H1 (cell line): ENCODE measurements around the gene MEX3D.

ENCODE experiments used
- EZH2 ChIP-seq: fragments of 200-600 bp; sonication (generic); IDR thresholded peaks from 2 replicates; pipeline ENCODE4 v1.7.1; 2012; ENCODE audit warnings: low read depth, mild to moderate bottlenecking, moderate library complexity, low read length, inconsistent platforms; ENCODE audit not compliant: severe bottlenecking
- POLR2AphosphoS5 ChIP-seq: IDR thresholded peaks from 2 replicates; pipeline ENCODE4 v1.6.1; 2011; ENCODE audit warnings: low read depth, low read length
- TF ChIP-seq, protein P1 (sequence below), 3 experiments: IDR thresholded peaks; 1 replicate in 2 of 3; 2 replicates in 1 of 3; pipeline versions ENCODE4 v1.5.1 to v1.6.1; 2011; ENCODE audit warnings: low read length in 3 of 3, mild to moderate bottlenecking in 3 of 3, inconsistent platforms in 2 of 3, low read depth in 1 of 3, moderate library complexity in 1 of 3; ENCODE audit not compliant: insufficient read depth in 1 of 3; ENCODE audit errors: control extremely low read depth in 1 of 3

DNA sequence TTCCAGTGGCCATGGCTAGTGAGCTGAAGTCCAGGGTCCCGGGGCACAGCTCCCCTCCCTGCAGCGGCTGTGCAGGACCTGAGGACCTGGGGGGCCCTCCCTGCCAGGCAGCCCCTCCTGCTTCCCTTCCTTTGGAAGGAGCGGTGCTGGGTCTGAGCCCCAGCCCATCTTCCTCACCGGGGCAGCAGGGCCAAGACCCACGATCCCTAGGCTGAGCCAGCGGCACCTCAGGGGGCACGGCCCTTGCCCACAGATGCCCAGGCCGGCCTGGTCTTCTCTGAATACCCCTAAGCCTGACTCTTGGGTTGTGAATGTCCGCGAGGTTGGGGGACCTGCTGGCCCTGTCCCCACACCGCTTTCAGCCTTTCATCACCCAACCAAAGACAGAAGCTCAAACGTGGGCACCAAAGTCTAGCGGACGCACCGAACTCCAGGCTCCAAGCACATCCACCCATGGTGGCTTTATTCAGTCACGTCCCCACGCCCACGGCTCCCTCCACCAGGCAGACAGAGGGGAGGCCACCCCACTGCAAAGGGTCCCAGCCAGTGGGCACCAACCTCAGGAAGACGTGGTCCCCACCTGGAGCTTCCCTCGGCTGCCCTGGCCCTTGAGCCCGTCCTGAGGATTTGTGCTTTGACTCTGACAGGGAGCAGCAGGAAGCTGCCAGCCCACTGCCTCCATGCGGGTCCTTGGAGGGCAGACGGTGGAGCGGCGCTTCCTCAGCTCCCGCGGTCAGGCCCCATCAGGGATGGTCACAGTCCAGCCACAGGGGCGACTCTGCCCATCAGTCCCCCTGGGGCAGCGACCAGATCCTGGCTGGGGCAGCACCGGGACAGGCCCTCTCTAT, 8.3 kb upstream of the MEX3D start:
- TF ChIP-seq POLR2AphosphoS5: no peak
- TF ChIP-seq EZH2: no peak
- TF ChIP-seq, protein P1, sequence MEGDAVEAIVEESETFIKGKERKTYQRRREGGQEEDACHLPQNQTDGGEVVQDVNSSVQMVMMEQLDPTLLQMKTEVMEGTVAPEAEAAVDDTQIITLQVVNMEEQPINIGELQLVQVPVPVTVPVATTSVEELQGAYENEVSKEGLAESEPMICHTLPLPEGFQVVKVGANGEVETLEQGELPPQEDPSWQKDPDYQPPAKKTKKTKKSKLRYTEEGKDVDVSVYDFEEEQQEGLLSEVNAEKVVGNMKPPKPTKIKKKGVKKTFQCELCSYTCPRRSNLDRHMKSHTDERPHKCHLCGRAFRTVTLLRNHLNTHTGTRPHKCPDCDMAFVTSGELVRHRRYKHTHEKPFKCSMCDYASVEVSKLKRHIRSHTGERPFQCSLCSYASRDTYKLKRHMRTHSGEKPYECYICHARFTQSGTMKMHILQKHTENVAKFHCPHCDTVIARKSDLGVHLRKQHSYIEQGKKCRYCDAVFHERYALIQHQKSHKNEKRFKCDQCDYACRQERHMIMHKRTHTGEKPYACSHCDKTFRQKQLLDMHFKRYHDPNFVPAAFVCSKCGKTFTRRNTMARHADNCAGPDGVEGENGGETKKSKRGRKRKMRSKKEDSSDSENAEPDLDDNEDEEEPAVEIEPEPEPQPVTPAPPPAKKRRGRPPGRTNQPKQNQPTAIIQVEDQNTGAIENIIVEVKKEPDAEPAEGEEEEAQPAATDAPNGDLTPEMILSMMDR (IDR thresholded peaks at IDR 0.05; ENCODE audit: control extremely low read depth in 1 of 3, insufficient read depth in 1 of 3, low read depth in 1 of 3, low read length in 3 of 3): no peak
